PFSK-1 (cell line): Measurements from ENCODE around the gene NEK7.

Experiments used
- POLR2AphosphoS5 ChIP-seq: IDR thresholded peaks from 2 replicates; pipeline ENCODE4 v1.6.1; 2012; ENCODE audit warnings: low read depth, mild to moderate bottlenecking, control low read depth, low read length, moderate library complexity
- TAF1 ChIP-seq: IDR thresholded peaks from 2 replicates; pipeline ENCODE4 v1.6.1; 2012; ENCODE audit warnings: low read length, control low read depth, borderline replicate concordance; ENCODE audit not compliant: insufficient read depth

DNA sequence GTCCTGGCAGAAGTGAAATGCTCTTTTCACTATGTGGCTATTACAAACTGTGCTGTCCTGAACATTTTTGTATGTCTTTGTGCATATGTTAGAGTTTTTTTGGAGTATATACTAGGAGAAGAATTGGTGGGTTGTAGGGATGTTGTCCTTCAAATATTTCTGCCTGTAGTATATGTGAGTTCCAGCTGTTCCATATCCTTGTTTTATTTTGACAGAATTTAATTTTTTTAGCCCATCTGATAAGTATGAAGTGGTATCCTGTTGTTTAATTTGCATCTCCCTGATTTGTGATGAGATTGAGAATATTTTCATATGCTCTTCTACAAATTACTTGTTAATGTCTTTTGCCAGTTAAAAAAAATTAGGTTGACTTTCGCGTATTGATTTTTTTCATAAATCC, 34.3 kb downstream of the NEK7 start:
- TF ChIP-seq TAF1 (no peak), POLR2AphosphoS5 (no peak)
